CD4-positive, alpha-beta T cell treated with Interleukin-17A for 1 hour (primary cell): Measurements from ENCODE around the gene ROR1.

ENCODE experiments used
- DNase-seq: peaks from one replicate; pipeline ENCODE4 v3.0.0-alpha.2; 2020

The ROR1 gene

DNA sequence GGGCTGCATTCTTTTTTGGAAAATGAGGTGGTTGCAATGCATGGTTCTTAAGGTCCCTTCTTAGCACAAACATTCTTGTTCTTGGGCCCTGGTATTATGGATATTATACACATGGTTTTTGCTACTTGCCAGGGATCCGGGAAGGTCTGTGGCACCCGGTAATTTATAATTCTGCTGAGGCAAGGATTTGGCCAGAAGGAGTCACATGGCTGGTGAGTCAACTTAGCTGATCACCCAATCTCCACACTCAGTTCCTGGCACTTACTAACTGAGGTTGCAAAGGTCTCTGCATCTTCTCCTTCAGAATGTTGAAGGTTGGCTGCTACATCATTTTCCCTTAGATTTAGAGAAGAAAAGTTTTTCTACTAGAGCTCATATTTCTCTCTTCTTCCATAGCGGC is 112.5 kb downstream of the ROR1 start:
- DNase-seq = no peak

- no peak for DNase-seq
Measured at GRCh38 chr1:63887809-63888208, 114.0 kb downstream of the ROR1 start.

DNA sequence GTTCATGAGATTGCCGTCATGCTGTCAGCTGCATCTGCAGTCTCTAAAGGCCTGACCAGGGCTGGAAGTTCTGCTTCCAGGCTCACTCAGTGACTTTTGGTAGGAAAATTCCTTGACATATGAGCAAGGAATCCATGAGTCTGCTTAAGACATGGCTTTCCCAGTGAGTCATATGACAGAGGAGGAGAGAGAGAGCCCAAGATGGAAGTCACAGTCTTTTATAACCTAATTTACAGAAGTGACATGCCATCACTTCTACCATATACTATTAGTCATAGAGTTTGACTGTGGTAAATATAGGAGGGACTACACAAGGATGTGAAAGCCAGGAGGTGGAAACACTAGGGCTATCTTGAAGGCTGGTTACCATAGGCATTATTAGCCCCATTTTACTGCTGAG is 115.2 kb downstream of the ROR1 start:
- no peak for DNase-seq

- DNase-seq = no peak
Measured at GRCh38 chr1:63890468-63890867, 116.7 kb downstream of the ROR1 start.

DNA sequence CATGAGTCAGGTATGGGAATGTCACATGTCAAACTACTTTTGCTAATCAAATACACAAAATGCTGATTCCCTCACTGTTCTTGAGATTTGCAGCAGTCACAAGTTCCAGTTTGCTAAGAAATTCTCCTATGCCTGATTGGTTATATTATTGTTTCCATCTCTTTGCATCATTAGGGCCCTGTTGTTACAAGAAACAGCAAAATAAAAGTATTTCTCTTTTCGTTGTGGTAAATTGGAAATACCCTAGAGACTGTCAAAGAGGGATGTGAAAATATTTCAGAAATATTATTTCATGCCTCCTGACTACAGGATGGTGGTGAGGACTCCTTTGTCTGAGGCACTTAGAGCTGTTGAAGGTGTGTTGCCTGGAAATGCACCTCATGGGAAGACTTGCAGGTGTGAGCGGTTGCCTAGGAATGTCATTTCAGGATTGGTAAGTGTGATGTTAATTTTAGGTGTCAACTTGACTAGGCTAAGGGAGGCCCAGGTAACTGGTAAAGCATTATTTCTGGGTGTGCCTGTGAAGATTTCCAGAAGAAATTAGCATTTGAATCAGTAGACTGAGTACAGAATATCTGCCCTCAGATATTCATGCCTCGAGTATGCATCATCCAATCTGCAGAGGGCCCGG is 117.4 kb downstream of the ROR1 start:
- no peak for DNase-seq

DNA sequence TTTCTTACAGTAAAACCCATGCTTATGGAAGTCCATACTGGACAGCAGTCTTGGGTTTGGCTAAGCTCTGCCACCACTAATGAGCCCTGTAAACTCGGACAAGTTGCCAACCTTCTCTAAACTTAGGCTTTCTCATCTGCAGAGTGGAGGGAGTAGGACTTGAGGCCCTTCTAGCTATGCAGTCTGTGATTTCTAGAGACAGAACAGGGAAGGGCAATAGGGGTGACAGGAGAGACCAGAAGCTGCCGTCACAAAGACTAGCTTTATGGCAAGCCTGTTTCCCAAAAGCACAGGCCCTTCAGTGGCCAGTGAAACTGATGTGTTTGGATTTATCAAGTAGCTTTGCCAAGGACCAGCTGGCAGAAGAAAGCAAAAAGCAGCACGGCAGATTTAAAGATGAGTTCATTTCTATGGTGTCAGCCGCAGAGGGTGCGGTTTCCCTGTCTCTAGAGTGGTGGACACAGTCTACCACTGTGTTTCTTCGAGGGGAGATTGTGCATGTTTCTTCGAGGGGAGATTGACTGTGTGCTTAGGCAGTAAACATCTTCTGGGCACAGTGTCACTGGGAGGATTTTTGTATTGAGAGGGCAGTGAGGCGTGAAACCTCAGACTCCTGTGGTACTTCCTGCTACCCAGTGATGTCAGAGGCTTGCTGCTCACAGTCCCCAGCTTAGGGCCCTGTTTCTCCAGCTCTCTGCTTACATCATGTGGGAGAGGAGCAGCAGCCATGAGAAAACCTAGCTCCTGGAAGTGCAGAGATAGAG is 119.0 kb downstream of the ROR1 start:
- DNase-seq = peak; percentile 17

DNA sequence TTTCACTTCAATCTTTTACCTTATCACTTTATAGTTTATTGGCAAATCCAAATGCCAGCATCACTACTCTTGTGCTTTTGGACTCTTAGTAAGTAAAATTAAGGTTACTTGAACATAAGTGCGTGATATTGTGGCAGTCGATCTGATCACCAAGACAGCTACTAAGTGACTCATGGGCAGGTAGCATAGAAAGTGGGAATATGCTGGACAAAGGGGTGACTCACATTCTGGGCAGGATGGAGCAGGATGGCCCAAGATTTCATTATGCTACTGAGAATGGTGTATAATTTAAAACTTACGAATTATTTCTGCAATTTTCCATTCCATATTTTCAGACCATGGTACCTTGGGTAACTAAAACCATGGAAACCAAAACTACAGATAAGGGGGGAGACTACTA is 120.2 kb downstream of the ROR1 start:
- DNase-seq = no peak

GRCh38 chr1:63894627-63895265 is 120.9 kb downstream of the ROR1 start:
- DNase-seq = no peak

GRCh38 chr1:63896755-63897154 is 122.9 kb downstream of the ROR1 start:
- no peak for DNase-seq

DNA sequence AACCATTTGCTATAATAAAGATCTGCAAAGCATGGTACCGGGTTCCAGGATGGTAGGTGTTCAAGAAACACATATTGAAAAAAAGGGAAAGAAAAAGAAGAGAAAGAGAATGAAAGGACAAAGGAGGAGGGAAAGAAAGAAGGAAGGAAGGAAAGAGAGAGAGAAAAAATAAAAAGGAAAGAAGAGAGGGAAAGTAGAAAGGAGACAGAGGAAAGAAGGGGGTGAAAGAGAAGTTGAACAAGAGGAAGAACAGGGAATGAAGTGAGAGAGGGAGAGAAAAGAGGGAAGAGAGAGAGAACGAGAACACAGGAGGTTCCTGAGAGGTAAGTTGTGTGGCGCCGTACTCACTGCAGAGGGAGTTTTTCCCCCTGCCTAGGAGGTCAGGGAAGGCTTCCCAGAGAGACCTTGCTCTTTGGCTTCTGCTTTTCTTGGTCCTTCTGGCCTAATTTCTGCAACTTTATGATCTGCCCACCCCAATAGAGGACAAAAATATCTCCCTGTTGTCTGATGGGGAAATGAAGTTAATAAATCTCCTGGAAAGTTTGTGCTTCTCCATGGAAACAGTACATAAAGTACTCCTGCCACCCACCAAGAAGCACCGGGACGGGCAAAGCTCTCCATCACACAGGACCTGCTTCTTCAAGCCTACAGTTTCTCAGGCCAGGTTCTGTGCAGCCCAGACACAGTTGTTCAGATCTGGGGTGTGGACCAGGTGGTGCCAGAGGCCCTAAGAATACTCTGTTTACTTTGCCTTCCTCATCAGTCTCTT is 124.8 kb downstream of the ROR1 start:
- DNase-seq = no peak

GRCh38 chr1:63901094-63901493 is 127.3 kb downstream of the ROR1 start:
- DNase-seq = no peak

DNA sequence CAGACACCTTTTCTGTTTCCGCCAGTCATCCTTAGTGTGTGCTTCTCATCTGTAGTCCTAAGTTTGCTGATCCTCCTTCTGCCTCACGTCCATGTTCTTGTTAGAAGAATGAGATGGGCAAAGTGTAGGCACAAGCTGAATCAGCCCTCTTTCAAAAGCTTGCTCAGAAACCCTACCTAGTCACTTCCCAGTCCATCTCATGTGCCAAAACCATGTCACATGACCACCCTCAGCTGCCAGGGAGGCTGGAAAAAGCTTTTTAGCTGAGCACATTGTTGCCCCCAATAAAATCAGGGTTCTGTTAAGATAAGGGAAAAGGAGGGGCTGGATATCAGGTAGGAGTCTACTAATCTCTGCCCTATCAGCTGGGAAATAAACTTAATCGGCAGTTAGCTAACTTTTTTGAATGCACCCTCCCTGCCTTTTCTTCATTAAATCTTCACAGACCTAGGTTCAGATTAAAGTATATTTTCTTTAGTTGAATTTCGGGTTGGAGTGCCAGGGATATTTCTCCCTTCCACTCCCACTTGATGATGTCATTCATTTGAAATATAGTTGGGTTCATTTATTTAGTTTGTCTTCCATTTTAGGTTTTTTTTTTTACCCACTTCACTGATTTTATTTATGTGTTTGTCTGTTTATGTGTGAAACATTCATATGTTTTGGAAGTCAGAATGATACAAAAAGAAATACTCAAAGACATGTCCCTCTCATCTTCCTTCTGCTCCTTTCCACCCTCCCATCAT is 129.2 kb downstream of the ROR1 start:
- DNase-seq = no peak

DNA sequence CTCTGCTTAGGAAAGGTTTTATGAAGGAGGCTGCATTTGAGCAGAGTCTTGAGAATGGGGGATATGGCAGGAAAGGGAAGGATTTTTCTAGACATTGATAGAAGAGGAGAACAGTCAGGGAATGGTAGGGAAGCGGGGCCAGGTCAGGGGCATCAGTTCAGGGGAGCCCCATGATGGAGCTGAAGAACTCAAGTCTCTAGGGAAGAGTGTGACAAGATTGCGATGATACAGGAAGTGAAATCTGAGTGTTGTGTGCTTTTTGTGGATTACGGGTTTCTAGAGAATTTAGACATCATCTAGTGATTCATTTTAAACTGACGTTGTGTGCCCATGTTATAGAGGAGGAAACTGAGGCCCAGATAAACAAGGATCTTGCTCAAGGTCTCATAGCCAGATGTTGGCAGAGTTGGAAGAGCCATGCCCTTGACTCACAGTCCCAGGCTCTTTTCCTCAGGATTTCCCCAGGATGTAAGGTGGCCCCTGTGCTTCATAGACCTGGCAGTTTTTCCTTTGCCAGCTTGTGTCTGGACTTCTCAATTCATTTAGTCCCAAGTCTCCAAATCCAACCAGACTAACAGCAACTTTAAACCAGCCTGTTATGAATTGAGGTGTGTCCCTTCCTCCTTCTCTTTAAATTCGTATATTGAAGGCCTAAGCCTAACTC is 130.3 kb downstream of the ROR1 start:
- DNase-seq = no peak

GRCh38 chr1:63904826-63905225 is 131.0 kb downstream of the ROR1 start:
- no peak for DNase-seq

- no peak for DNase-seq
Measured at GRCh38 chr1:63906047-63906704, 132.4 kb downstream of the ROR1 start.

DNA sequence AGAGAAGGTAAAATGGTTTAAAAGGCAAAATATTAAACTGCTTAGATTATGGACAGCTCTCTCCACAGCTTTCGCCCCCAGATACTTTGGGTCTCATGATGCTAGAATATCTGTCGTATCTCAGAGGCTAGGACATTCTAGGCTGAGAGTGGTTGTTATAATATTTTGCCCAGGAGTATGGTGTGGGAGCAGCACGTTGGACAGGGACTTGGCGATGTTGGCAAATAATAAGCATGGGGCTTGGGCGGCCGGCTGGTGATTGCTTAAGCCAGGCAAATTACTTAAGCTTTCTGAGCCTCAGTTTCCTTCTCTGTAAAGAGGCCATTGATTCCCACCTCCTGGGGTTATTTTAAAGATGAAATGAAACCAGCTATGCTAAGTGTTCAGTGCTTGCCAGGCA is 133.2 kb downstream of the ROR1 start:
- no peak for DNase-seq

DNA sequence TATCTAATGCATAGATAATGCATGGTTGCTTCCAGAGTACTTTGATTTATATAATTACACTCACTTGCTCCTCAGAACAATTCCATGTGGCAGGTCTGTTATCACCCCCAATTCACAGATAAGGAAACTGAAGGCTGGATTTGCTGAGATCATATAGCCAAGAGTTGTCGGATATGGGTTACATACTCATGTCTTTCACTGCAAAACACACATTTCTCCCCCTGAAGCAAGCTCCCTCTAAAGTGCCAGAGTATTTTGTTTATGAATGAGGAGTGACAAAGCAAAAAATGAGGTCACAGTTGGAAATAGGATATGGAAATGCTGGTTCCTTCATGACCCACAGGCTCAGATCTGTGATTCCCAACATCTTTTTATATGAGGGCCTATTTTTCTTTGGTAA is 134.2 kb downstream of the ROR1 start:
- no peak for DNase-seq

DNA sequence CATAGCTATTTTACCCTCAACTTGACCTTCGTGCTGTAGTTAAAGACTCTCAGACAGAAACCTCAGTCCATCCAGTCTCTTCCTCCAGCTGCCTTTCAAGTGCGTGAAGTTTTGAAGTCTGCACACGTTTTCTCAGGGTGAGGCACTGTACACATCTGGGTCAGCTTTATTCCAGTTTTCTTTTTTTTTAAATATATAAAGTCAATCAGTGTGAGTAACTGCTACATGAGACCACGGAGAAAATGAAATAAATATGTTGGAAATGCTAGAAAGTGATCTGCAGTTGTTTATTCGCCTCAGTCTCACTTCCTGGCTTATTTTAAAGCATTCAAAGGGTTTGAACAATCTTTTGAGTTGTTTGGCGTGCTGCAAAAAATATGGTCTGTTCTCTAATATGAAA is 135.7 kb downstream of the ROR1 start:
- no peak for DNase-seq

GRCh38 chr1:63911049-63911448 is 137.2 kb downstream of the ROR1 start:
- DNase-seq = no peak

- no peak for DNase-seq
Measured at GRCh38 chr1:63912643-63913042, 138.8 kb downstream of the ROR1 start.

DNA sequence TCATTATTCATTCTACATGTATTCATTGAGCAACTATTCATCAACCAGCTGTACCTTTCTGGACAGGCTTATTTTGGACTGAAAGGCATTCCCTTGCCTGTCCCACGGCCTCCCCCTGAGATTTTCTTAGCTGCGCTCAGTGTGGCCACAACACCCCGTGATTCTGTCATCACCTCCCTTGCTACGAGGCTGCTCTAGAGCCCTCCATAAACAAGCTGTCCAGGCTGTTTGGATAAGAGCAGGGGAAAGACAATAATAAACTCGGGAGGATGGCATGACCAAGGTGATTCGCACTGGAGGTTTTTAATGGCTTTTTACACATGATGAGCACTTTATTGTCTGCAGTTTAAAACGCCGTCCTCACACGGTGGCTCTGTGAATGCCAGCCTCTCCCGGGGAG is 139.7 kb downstream of the ROR1 start:
- no peak for DNase-seq

- no peak for DNase-seq
Measured at GRCh38 chr1:63914241-63914640, 140.4 kb downstream of the ROR1 start.
